Fibroblast of the aortic adventitia (primary cell): ENCODE measurements around the gene NLRC3. TPM values are rescaled to one million over a fixed set of nuclear protein-coding genes. Genes with fewer than 3 reads are reported as not detected.

Experiments
- DNase-seq: peaks from one replicate; pipeline ENCODE4 v3.0.0-alpha.2; 2010; ENCODE audit warnings: low read depth
- H3K4me3 ChIP-seq: 2 replicates; pipeline ENCODE4 v1.5.1; 2011; ENCODE audit warnings: low read depth, mild to moderate bottlenecking, control low read depth, low read length, moderate library complexity
- total RNA-seq: library from RNA; depleted of rRNA; stranded (reverse); fragments of >200 nt; gene quantifications from 2 replicates; pipeline ENCODE4 v1.2.3, GENCODE V29; 2012; ENCODE audit warnings: low replicate concordance
- TF ChIP-seq, protein P1 (sequence below): IDR thresholded peaks from 2 replicates; pipeline ENCODE4 v1.5.1; 2011; ENCODE audit warnings: mild to moderate bottlenecking, low read length, control low read depth, inconsistent platforms; ENCODE audit not compliant: insufficient read depth

The NLRC3 gene
- total RNA-seq, 1 donor = not detected

DNA sequence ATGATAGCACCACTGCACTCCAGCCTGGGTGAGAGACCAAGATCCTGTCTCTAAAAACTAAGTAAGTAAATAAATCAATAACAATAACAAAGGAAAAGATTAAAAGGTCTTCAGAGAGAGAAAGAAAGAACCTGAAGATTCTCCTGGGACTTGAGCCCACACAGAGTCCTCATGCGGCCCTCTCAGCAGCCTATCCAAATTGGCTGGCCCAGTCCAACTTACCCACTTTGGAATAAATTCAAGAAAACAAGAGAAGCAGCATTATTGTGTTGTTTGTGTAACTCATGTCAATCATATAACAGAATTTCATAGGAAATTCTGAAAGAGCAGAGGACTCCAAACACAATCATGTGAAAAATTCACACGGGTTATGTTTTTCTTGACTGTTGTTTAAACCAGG lies 30.4 kb upstream of the NLRC3 start:
- TF ChIP-seq, protein P1, sequence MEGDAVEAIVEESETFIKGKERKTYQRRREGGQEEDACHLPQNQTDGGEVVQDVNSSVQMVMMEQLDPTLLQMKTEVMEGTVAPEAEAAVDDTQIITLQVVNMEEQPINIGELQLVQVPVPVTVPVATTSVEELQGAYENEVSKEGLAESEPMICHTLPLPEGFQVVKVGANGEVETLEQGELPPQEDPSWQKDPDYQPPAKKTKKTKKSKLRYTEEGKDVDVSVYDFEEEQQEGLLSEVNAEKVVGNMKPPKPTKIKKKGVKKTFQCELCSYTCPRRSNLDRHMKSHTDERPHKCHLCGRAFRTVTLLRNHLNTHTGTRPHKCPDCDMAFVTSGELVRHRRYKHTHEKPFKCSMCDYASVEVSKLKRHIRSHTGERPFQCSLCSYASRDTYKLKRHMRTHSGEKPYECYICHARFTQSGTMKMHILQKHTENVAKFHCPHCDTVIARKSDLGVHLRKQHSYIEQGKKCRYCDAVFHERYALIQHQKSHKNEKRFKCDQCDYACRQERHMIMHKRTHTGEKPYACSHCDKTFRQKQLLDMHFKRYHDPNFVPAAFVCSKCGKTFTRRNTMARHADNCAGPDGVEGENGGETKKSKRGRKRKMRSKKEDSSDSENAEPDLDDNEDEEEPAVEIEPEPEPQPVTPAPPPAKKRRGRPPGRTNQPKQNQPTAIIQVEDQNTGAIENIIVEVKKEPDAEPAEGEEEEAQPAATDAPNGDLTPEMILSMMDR = no peak
- no peak for DNase-seq
- no peak overlapping the region for H3K4me3 ChIP-seq

DNA sequence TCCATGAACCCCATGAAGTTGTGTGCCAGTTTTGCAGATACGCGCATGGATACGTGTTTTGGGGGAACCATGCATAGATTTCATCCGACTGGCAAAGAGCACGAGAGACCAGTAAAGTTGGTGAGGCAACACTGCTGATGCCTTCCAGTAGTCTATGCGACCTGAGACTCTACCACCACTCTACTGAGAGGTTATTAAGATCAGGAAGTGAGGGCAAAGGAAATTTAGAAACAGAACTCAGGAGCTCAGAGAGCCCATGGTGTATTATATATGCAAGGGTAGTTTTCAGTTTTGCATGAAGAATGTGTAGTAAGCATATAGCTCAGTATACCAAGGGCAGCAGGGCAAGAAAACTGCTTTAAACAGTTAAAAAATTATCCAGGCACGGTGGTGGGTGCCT lies 30.0 kb upstream of the NLRC3 start:
- TF ChIP-seq, protein P1 = no peak
- DNase-seq = no peak
- no peak overlapping the region for H3K4me3 ChIP-seq

DNA sequence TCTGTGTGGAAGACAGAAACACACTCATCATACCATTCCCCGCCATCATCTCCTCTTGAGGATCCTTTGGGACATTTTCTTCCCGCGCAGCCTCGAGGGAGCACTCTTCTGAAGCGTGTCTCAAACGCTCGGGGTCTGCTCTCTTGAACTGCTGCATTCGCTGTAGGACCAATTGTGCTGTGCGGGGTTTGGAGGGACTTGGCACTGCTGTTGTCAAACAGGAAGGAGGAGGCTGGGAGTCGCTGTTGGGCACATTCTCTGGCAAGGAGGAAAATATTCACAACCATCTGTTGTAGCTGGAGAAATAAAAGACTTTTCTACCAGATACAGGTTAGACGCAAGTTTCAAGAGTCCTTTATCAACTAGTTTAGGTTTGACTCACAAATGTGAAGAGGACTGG lies 29.2 kb upstream of the NLRC3 start:
- DNase-seq = no peak

DNA sequence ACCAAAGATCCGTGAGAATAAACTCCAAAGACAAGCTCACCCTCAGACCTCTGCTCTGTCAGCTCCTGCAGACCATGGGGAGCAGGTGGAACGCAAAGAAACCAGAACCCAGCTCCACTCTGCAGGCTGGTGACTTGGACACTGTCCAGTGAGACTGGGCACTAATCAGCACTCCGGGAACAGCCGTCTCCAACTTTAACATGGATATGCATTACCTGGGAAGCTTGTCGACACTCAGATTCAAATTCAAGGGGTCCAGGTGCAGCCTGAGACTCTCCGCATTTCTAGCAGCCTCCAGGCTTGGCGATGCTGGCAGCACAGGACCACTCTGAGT lies 25.1 kb upstream of the NLRC3 start:
- no peak for DNase-seq
- no peak overlapping the region for H3K4me3 ChIP-seq
- TF ChIP-seq, protein P1 = no peak

More for the DNA sequence above, 29.2 kb upstream of the NLRC3 start:
- TF ChIP-seq, protein P1 = no peak
- H3K4me3 ChIP-seq = no peak overlapping the region

DNA sequence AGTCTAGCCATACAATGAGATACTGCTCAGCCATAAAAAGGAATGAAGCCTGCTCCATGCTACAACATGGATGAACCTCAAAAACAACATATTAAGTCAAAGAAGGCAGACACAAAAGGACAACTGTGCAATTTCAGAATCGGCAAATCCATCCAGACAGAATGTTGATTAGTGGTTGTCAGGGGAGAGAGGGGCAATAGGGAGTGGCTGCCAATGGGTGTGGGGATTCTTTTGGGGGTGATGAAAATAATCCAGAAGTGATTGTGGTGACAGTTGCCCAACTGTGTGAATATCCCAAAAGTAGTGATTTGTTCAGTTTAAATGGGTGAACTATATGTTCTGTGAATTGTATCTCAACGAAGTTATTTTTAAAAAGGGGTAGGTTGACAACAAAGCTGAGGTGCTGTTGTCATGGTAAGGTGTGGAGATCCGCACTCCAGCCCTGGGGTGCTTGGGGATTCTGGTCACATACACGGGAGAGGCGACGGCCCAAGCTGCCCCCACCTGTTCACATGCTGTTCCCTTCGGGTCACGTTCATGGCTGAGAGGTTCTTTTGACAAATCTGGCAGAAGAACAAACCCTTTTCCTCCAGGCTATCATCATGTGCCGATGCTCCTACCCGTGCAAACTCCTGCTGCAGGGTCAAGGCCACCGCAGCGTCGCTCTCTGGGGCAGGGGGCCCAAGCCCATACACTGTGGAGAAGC lies 24.6 kb upstream of the NLRC3 start:
- no peak for DNase-seq
- TF ChIP-seq, protein P1 = no peak
- no peak overlapping the region for H3K4me3 ChIP-seq

DNA sequence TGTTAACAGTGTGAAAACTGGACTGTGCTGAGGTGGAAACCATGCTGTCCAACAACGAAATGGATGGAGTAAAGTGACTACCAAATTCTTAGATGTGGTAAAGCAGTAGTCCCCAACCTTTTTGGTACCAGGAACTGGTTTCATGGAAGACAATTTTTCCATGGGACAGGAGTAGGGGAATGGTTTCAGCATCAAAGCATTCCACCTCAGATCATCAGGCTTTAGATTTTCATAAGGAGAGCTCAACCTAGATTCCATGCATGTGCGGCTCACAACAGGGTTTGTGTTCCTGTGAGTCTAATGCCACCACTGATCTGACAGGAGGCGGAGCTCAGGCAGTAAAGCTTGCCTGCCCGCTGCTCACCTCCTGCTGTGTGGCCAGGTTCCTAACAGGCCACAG lies 22.7 kb upstream of the NLRC3 start:
- no peak overlapping the region for H3K4me3 ChIP-seq
- DNase-seq = no peak
- TF ChIP-seq, protein P1 = no peak

DNA sequence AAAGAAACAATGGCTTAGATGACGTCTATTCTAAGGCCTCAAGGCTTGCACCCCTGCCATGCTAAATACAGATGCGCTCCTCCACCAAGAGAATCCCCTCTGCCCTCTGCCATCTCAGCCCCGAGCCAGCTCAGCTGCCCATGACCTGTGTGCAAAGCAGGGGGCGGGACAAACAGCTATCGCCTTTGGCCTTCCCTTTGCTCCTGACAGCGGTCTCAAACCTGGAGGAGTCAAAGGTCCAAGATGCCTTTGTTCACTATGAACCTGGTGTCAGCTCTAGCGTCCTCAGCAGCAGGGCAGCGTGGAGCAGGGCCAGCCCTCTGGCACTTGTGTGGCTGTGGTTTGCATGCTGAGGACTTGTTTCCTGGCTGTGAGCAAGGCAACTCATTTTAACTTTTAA lies 21.9 kb upstream of the NLRC3 start:
- no peak overlapping the region for H3K4me3 ChIP-seq
- no peak for DNase-seq
- TF ChIP-seq, protein P1 = no peak
